NCI-H2029 (cell line): ENCODE results near the gene MYL5.
"Not testable (repeated sequence)": the region's sequence is repeated elsewhere in the genome, so short reads cannot be mapped to it uniquely, and the experiment has no call there.

Experiments
- DNase-seq: peaks from one replicate; lab custom pipeline; 2025; lab: John Stamatoyannopoulos, UW

Gene MYL5

DNA sequence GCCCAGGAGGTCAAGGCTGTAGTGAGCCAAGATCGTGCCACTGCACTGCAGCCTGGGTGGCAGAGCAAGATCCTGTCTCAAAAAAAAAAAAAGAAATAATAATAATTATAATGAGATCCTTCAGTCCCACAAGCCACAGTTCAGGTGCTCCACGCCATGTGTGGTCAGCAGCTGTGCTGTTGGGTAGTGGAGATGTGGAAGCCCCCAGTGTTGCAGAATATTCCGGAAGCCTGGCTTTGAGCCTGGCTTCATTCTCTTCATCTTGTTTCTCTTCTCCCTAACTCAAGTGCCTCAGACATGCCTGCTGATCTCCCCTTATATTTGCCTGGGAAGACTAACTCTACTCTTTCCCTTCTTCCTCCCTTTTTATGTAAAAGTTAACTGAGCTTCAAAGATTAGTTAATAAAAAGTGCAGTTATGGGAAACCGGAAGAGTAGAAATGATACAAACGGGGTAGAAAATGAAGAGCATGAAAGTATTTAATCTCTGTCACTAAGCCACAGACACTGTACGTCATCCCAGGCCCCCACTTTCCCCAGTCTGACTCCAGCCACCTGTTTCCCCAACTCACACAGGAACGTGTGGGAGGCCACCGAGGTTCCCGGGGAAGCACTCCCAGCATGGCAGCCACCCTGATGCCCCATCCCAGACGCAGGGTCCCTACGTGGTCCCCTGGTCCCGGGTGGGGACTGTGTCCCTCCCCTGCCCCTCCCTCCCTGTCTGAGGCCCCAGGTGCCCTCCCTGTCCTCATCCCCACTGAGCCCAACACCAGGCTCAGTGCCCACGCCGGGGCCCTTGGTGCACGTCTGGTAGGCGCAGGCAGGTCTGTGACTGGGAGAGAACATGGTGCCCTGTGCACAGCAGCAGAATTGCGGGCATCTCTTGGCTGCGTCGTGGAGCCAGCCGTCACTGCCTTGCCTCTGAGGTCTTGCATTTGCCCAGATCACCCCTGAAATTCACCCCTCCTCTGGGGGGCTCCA is 55.3 kb downstream of the MYL5 start:
- no peak for DNase-seq

DNA sequence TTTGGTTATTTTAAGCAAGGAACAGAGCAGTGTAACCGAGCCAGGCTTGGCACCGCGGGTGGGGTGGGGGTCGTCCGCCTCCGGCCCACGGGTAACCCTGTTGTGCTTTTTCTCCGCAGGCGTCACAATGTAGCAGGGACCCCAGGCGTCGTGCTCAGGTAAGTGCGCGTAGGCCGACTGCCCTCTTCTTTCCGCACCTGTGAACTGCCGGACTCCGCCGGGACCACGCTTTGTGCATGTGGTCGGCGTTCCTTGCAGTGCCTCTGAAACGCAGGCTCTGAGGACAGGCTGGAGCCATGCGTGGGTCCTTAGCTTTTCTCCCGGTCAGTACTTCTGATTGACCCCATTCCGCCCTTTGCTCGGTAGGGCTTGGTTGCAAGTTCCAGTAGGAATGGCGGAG is 56.2 kb downstream of the MYL5 start:
- DNase-seq: no peak

- not testable (repeated sequence) for DNase-seq
Measured at GRCh38 chr4:730946-731904, 56.9 kb downstream of the MYL5 start.
